Adrenal gland (tissue), 12 donors: ENCODE data around the gene SPAG5. TPM values are rescaled to one million over a fixed set of nuclear protein-coding genes. Genes with fewer than 3 reads are reported as not detected.

Source experiments
- DNase-seq, 7 donors: peaks; one replicate each; pipeline ENCODE4 v3.0.0-alpha.2; 2019 to 2020
- H3K27ac ChIP-seq, 5 donors: fragments of 200-600 bp; sonication (generic) in 4 of 5; 1 replicate in 3 of 5; 2 replicates in 2 of 5; pipeline versions ENCODE4 v1.5.1 to v1.8.0; 2016 to 2020; ENCODE audit warnings: mild to moderate bottlenecking in 1 of 5
- H3K27me3 ChIP-seq: fragments of 200-600 bp; 2 replicates; pipeline ENCODE4 v1.8.0; 2021
- H3K36me3 ChIP-seq, 2 donors: fragments of 200-600 bp; replicated peaks in 1 of 2; 1 replicate in 1 of 2; 2 replicates in 1 of 2; pipeline versions ENCODE4 v1.5.1 to v1.8.0; 2018 to 2022
- H3K4me1 ChIP-seq, 2 donors: fragments of 200-600 bp; replicated peaks in 1 of 2; 1 replicate in 1 of 2; 2 replicates in 1 of 2; pipeline versions ENCODE4 v1.5.1 to v1.8.0; 2018 to 2021
- H3K4me3 ChIP-seq, 4 donors: fragments of 200-600 bp; sonication (generic) in 3 of 4; one replicate each; pipeline ENCODE4 v1.5.1; 2016 to 2018
- H3K9me3 ChIP-seq, 3 donors: fragments of 200-600 bp; sonication (generic) in 1 of 3; replicated peaks in 1 of 3; 1 replicate in 2 of 3; 2 replicates in 1 of 3; pipeline versions ENCODE4 v1.5.1 to v1.8.0; 2016 to 2021
- POLR2A ChIP-seq, 2 donors: fragments of 450-650 bp; IDR thresholded peaks; one replicate each; pipeline ENCODE4 v1.6.1; 2017; ENCODE audit warnings: antibody characterized with exemption in 2 of 2, mild to moderate bottlenecking in 2 of 2, moderate library complexity in 1 of 2
- WGBS, 4 donors: extraction: QIAGEN DNeasy Blood & Tissue Kit in 2 of 4; methylation state at CpG; one replicate each; pipeline versions ENCODE4 v1.1.5 to v1.1.7; 2013 to 2017; 5-methylcytosine and 5-hydroxymethylcytosine counted together
- intact Hi-C, 2 donors: fragments of 100-400 bp; cut with DNase I; formaldehyde crosslinking; loops; one replicate each; pipeline versions ENCODE4 v1.14.1 to v1.15.0; 2022 to 2023
- polyA plus RNA-seq, 3 donors: library from polyadenylated mRNA; stranded (reverse); fragments of 200-250 nt in 2 of 3; fragments of 350-450 nt in 1 of 3; fragmentation: Illumina TruSeq in 1 of 3; extraction: RNeasy Lipid Tissue Mini Kit (QIAGEN cat#74804) in 1 of 3; gene quantifications; one replicate each; pipeline ENCODE4 v1.2.3, GENCODE V29; 2013 to 2014
- total RNA-seq, 9 donors: library from RNA; depleted of rRNA in 4 of 9; stranded (reverse); fragments of >200 nt in 4 of 9; fragments of 120-200 nt in 1 of 9; fragmentation: NEBNext Ultra II Directional in 1 of 9; extraction: Animal tissue kit (Norgen Biotek cat#: 25700) in 1 of 9; gene quantifications; one replicate each; pipeline versions ENCODE4 v1.1.0 to v1.2.4, GENCODE V29; 2013 to 2023
- TF ChIP-seq, protein P1 (sequence below), 6 experiments: fragments of 450-650 bp in 4 of 6; fragments of 200-600 bp in 2 of 6; sonication (generic) in 1 of 6; IDR thresholded peaks; 1 replicate in 5 of 6; 2 replicates in 1 of 6; pipeline versions ENCODE4 v1.5.1 to v1.8.0; 2016 to 2021; ENCODE audit warnings: antibody characterized with exemption in 6 of 6, mild to moderate bottlenecking in 2 of 6, moderate library complexity in 1 of 6
- donor health status: healthy with polysubstance abuse.
- donor health status: Bipolar disorder and iron deficiency.
- donor health status: DM: yes; HTN: yes; CAD: no.
- donor health status: DM: no; HTN: no; CAD: no.
- donor health status: DM: no; HTN: no; CAD: no.
- donor health status: DM: yes; HTN: yes; CAD: no.

The SPAG5 gene
- total and polyA plus RNA-seq, 12 donors, result 0.97 to 35.6 (median 4.3) TPM

DNA sequence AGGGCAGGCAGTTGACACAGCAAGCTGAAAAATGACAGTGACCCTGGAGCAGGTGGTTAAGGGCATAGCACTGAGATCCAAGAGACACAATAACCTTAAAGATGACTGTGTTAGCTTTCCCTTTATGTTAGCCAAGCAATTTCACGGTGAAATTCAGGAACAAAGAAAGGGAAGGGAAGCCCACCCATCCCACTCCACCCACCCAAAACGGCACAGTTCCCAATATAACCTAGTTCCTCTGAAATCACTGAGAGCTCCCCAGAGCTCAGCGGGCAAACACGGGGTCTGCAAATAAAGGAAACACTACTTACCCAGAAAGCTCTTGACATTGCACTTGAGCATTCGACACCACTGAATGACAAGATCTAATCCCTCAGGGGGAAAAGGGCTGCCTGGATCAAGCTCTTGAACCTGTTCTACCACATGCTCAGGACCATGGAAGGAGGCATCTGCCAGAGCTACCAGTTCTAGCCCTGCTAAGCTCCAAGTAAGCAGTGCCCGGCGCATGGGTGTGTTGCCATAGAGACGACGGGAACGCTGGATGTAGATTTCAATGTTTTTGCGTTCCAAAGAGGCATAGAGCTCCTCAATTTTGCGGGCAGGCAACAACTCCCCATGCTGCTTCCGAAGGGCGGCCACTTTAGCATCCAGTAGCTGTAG is 35.5 kb upstream of the SPAG5 start:
- intact Hi-C loops, result loop anchor here in 1 of 2 donors (10.0 kb wide), 1 partner anchor 50 kb away; no protein-coding TSS in a partner anchor
- WGBS, 4 donors, result 81 to 91% (median 88%) methylated on average over 13 to 14 of the region's 14 CpGs
- Histone ChIP-seq H3K27me3 (no peaks in the 10 kb centered on the region), H3K4me3 (no peak overlapping the region), H3K4me1 (no peaks in the 10 kb centered on the region), H3K9me3 (no peaks in the 10 kb centered on the region), H3K27ac (no peak overlapping the region), H3K36me3 (peaks cover 0 to 99% of the 10 kb centered on the region in 2 donors)
- no peak for TF ChIP-seq POLR2A (IDR thresholded peaks at IDR 0.05)
- TF ChIP-seq, protein P1, sequence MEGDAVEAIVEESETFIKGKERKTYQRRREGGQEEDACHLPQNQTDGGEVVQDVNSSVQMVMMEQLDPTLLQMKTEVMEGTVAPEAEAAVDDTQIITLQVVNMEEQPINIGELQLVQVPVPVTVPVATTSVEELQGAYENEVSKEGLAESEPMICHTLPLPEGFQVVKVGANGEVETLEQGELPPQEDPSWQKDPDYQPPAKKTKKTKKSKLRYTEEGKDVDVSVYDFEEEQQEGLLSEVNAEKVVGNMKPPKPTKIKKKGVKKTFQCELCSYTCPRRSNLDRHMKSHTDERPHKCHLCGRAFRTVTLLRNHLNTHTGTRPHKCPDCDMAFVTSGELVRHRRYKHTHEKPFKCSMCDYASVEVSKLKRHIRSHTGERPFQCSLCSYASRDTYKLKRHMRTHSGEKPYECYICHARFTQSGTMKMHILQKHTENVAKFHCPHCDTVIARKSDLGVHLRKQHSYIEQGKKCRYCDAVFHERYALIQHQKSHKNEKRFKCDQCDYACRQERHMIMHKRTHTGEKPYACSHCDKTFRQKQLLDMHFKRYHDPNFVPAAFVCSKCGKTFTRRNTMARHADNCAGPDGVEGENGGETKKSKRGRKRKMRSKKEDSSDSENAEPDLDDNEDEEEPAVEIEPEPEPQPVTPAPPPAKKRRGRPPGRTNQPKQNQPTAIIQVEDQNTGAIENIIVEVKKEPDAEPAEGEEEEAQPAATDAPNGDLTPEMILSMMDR (IDR thresholded peaks at IDR 0.05), result no peak
- DNase-seq, result no peak

DNA sequence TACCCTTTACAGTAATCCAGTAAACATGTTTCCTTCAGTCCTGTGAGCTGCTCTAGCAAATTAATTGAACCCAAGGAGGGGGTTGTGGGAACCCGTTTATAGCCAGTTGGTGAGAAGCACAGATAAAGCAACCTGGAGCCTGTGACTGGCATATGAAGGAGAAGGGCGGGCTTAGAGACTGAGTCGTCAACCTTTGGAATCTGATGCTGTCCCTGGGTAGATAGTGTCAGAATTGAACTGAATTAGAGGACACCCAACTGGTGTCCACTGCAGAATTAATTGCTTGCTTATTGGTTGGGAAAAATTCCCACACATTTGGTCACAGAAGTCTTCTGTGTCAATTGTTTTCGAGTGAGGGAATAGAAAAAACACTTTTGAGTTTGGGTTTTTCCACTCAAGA is 28.0 kb upstream of the SPAG5 start:
- 86 to 94% (median 93%) methylated on average over 4 of the region's 4 CpGs for WGBS, 4 donors
- Histone ChIP-seq H3K9me3 (no peaks in the 10 kb centered on the region), H3K4me1 (no peaks in the 10 kb centered on the region), H3K36me3 (peaks cover 0 to 82% of the 10 kb centered on the region in 2 donors), H3K4me3 (no peak overlapping the region), H3K27ac (no peak overlapping the region), H3K27me3 (no peaks in the 10 kb centered on the region)
- intact Hi-C loops, result no loop called here
- DNase-seq, result no peak
- TF ChIP-seq, protein P1 (IDR thresholded peaks at IDR 0.05), result no peak
- TF ChIP-seq POLR2A (IDR thresholded peaks at IDR 0.05), result no peak

DNA sequence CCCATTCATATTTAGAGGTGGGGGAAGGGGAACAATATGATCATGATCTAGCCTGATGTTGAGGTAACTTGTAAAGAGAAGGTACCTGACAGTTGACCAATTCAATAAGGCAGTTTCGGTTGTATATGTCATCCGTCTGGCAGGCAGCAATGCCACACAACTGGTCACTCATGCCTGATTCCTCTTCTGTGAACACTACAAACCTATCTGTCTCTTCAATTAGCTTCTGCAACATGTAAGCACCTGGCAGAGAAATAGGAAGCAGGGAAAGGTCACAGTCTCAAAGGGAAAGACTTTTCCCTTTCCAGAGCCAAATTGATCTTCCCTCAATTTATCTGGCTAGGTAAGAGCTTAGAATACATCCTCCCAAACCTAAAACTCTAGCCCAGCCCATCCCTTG is 25.3 kb upstream of the SPAG5 start:
- intact Hi-C loops, result no loop called here
- Histone ChIP-seq H3K36me3 (peaks cover 0 to 82% of the 10 kb centered on the region in 2 donors), H3K4me1 (no peaks in the 10 kb centered on the region), H3K27me3 (no peaks in the 10 kb centered on the region), H3K4me3 (no peak overlapping the region), H3K27ac (peak overlapping the region in 2 of 5 donors; percentile 5 to 10), H3K9me3 (no peaks in the 10 kb centered on the region)
- DNase-seq, result no peak
- TF ChIP-seq POLR2A (IDR thresholded peaks at IDR 0.05), result no peak
- TF ChIP-seq, protein P1 (IDR thresholded peaks at IDR 0.05), result no peak
- WGBS, 4 donors, result 86 to 100% (median 96%) methylated on average over 2 of the region's 2 CpGs

DNA sequence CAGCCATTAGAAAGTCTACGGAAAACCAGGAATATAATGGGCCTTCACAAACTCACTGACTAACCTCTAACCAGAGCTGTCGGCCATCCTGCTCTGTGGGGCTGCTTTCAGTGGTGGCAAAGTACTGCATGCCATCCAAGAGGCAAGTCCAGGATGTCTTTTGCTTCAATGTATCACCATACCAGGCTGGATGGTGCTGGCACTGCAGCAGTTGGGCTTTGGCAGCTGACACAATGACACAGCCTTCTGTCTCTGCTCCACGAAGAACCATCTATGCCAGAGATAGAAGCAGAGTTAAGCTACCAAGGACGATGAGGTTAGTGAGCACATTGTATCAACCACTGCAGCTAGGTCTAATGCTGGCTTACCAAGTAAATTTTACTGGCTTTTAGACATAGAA is 24.9 kb upstream of the SPAG5 start:
- H3K27me3 ChIP-seq, result no peaks in the 10 kb centered on the region

More for the DNA sequence above, 24.9 kb upstream of the SPAG5 start:
- H3K4me1 ChIP-seq, result no peaks in the 10 kb centered on the region
- 61 to 75% (median 72%) methylated on average over 4 of the region's 4 CpGs for WGBS, 4 donors
- no peak overlapping the region for H3K4me3 ChIP-seq
- DNase-seq, result peak in 3 of 7 donors; percentile 20 to 37 (median 37)
- no peak for TF ChIP-seq POLR2A (IDR thresholded peaks at IDR 0.05)
- TF ChIP-seq, protein P1 (IDR thresholded peaks at IDR 0.05), result no peak
- no peaks in the 10 kb centered on the region for H3K9me3 ChIP-seq
- H3K36me3 ChIP-seq, result peaks cover 0 to 84% of the 10 kb centered on the region in 2 donors
- peak overlapping the region in 1 of 5 donors; percentile 5 for H3K27ac ChIP-seq
- intact Hi-C loops, result no loop called here
